ENCODE results near the gene AFF3.

DNA sequence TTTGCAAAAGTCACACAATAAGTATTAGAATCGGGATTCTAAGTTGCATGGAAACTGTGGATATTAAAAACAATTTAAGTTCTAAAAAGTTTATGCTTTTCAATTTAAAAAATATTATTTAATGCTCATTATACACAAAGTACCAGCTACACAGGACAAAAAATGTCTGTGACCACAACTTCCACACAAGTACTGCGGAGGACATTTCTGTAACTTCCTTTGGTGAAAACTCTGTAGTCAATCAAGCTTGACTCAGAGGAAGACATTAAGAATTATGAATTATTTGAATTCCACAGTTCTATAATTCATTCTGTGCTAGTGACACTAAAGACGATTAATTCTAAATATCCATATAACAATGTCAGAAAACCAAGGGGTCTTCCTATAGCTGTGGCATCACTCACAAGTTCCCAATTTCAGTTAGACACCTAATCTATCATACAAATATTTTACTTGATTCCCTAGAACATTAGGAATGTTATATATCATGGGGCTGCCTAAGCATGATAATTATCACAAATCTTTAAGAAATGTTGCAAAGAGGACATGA, 120.5 kb downstream of the AFF3 start:
- TF ChIP-seq, protein P1, sequence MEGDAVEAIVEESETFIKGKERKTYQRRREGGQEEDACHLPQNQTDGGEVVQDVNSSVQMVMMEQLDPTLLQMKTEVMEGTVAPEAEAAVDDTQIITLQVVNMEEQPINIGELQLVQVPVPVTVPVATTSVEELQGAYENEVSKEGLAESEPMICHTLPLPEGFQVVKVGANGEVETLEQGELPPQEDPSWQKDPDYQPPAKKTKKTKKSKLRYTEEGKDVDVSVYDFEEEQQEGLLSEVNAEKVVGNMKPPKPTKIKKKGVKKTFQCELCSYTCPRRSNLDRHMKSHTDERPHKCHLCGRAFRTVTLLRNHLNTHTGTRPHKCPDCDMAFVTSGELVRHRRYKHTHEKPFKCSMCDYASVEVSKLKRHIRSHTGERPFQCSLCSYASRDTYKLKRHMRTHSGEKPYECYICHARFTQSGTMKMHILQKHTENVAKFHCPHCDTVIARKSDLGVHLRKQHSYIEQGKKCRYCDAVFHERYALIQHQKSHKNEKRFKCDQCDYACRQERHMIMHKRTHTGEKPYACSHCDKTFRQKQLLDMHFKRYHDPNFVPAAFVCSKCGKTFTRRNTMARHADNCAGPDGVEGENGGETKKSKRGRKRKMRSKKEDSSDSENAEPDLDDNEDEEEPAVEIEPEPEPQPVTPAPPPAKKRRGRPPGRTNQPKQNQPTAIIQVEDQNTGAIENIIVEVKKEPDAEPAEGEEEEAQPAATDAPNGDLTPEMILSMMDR (conservative IDR thresholded peaks at IDR 0.05 in 1 of 2, IDR thresholded peaks at IDR 0.05 in 1 of 2; ENCODE audit: extremely low read depth in 1 of 2, insufficient read depth in 1 of 2, low read depth in 1 of 2, low read length in 2 of 2): no peak
- TF ChIP-seq EZH2 (IDR thresholded peaks at IDR 0.05; ENCODE audit: borderline replicate concordance, low read length): no peak

Data from mammary epithelial cell (primary cell).